GM12801 (cell line): ENCODE measurements around the gene CAT.

Experiments
- TF ChIP-seq, protein P1 (sequence below): IDR thresholded peaks from one replicate; pipeline ENCODE4 v1.5.1; 2011; ENCODE audit warnings: control low read depth; ENCODE audit not compliant: insufficient read length; ENCODE audit errors: extremely low read depth

Gene CAT

DNA sequence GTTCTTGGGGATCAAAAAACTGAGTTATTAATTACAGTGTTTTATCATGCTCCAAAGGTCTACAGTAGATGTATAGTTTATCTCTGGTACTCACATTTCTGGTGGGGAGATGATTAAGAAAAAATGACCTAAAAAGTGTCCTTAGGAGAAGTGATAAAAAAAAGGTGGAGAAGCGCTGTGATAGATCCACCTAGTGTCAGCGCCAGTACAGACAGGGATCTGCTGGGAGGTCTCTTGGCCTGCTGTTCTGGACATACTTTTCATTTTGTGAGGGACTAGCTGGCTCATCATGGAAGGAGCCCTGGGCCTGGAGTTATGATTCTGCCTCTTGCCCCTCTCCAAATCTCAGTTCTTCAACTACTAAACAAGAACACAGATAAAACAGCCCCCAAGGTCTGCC, 71.9 kb downstream of the CAT start:
- TF ChIP-seq, protein P1, sequence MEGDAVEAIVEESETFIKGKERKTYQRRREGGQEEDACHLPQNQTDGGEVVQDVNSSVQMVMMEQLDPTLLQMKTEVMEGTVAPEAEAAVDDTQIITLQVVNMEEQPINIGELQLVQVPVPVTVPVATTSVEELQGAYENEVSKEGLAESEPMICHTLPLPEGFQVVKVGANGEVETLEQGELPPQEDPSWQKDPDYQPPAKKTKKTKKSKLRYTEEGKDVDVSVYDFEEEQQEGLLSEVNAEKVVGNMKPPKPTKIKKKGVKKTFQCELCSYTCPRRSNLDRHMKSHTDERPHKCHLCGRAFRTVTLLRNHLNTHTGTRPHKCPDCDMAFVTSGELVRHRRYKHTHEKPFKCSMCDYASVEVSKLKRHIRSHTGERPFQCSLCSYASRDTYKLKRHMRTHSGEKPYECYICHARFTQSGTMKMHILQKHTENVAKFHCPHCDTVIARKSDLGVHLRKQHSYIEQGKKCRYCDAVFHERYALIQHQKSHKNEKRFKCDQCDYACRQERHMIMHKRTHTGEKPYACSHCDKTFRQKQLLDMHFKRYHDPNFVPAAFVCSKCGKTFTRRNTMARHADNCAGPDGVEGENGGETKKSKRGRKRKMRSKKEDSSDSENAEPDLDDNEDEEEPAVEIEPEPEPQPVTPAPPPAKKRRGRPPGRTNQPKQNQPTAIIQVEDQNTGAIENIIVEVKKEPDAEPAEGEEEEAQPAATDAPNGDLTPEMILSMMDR: no peak

DNA sequence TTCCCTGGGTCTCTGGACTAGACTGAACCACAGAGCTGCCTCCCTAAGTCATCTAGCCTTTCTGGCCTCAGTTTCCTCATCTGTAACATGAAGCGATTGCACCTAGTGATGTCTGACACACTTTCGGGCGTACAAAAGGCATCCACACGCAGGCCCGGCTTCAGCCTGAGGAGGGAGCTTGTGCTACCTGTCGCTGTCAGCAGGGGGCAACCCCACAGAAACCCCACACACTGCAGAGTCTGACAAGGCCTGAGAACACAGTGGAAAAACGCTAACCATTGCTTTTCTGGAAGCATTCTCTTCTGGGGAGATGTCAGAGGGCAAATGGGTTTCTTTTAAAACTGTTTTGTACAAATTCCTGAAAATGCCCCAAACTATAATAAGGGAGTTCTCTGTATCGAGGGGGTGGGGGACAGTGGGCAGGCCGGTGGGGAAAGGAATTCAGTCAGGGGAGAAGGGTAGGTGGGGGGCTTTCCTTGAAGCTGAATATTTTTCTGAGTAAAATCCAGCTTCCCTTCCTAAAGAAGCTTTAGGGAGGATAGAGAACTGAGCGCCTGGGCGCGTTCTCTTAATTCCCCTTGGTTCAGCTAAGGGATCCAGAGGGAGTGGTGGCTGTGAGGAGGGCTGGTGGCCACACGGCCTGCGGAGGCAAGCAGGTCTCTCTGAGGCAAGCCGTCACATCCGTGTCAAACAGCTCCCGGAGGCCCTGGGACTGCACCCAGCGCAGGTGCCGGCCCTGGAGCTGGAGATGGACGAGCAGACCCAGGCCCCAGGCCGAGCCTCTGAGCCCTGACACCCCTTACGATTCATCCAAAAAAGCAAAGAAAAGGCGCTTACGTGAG, 74.3 kb downstream of the CAT start:
- TF ChIP-seq, protein P1: no peak

DNA sequence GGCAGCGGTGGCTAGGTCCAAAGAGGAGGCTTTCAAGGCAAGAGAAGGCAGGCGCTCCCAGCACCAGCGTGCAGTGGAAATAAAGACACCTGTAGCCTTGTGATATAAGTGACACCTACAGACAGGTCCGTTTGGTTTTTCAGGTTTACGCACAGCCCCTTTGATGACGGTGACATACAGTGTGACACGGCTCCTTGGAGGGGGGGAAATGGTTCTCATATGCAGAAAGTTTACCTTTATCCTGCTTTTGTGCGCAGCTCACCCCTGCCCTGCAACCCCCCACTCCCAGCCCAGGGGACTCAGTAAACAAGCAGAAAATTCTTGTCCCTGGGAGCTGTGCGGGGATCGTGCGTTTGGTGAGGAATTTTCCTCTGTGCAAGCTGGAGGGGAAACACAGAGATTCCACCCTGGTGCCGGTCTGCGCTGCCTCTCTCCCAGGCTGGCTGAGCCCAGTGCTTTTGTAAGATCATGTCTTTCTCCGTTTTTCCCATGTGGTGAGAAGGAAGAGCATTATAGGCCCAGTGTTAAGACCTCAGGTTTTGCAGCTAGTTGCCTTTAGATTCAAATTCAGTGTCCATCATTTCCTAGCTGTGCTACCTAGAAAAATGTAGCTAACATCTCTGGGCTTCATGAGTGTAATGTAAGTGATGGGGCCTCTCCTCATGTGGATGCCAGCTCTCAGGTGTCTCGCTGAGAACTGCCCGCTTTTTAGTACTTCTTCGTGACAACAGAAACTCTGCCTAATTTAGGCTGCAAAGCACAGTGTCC, 75.1 kb downstream of the CAT start, which contains the start of gene ELF5:
Gene ELF5 (minus strand): TSS at position 113 of the 768 bp plus-strand sequence. CDS start 8,045 bp downstream, outside the sequence.
- TF ChIP-seq, protein P1: no peak

DNA sequence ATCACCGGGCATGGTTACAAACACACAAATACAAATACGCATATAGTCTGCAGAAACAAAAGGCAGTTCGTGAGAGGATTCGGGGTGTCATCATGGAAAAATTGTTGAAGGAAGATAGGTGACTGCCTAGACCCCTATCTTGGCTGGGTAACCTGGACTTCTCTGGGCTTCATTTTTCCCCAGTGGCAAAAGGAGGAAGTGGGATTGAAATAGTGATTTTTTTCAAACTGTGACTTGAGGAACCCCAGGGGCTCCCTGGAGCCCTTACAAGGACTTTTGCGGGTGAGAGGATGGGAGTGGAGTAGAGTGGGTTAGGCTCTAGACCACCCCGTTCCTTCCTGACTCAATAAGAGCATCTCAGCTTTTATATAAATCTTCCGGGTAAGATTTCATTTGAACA, 75.9 kb downstream of the CAT start:
- TF ChIP-seq, protein P1: no peak

DNA sequence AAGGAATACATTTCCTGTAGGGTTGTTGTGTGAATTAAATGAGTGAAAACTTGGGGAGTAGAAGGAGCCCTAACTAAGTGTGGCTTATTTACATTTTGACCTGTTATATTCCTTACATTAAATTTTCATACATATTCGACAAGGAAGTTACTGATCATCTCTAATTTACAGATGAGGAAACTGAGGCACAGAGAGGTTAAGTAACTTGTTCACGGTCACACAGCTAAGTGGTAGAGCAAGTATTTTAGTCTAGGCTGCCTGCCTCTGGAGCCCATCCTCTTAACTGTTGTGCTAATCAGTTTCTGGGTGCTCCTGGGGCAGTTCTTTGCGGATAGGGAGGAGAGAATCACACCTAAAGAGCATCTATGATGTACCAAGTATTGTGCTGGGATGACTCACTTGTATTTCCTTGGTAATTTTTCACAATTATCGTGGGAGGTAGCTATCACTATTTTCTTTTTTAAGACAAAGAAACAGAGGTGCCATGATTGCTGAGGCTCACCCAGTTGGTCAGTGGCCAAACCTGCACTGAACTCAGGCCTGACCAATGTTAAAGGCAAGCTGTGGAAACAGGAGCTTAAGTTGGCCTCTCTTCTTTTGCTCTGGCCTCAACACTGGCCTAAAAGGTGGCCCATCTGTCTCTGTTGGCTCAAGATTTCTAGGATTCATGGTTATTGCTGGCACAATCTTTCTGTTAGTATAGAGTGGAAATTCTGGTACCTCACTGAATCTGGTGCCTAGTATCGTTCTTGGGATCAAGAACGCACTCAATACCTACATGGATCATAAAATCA, 77.7 kb downstream of the CAT start:
- TF ChIP-seq, protein P1: no peak

DNA sequence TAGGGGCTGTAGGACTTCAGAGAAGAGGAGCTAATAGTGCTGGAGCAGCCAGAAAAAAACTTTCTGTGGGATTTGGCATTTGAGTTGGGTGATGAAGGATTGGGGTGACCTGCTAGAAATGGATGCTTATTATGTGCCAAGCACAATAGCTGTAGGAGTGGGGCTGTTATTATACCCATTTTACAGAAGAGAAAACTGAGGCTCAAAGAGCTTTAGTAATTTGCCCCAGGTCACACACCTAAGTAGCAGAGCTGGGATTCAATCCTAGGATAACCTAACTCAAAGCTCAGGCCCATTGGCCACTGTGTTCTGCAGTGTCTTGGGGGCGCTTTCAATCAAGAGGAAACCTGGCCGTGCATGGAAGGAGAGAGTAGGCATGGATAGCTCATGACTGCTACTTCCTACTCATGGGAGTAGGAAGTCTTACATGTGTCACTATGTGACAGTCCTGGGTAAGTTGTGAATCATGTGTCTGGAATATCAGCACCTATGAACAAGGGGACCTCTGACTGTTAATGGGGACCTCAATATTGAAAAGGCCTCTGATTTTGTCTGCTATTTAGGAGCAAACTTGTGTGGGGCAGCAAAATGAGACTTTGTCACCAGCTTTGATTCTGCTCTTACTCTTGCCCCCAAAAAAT, 81.0 kb downstream of the CAT start:
- TF ChIP-seq, protein P1: no peak
